ENCODE data around the gene DNAH5.

DNAH5 gene

GRCh38 chr5:13660072-13660471 is 284.4 kb downstream of the DNAH5 start:
- H3K27ac ChIP-seq = no peak overlapping the region
- TF ChIP-seq ZFX (IDR thresholded peaks at IDR 0.05) (no peak), CTCF (conservative IDR thresholded peaks at IDR 0.05) (peak; percentile 30; the same call in 1 of the 2 replicates)

GRCh38 chr5:13659391-13659790 is 285.1 kb downstream of the DNAH5 start:
- TF ChIP-seq ZFX (IDR thresholded peaks at IDR 0.05) (no peak), CTCF (conservative IDR thresholded peaks at IDR 0.05) (no peak)
- no peak overlapping the region for H3K27ac ChIP-seq

GRCh38 chr5:13658761-13659160 is 285.7 kb downstream of the DNAH5 start:
- no peak overlapping the region for H3K27ac ChIP-seq
- no peak for TF ChIP-seq CTCF (conservative IDR thresholded peaks at IDR 0.05)
- no peak for TF ChIP-seq ZFX (IDR thresholded peaks at IDR 0.05)

- H3K27ac ChIP-seq = no peak overlapping the region
- TF ChIP-seq ZFX (IDR thresholded peaks at IDR 0.05) (no peak), CTCF (conservative IDR thresholded peaks at IDR 0.05) (no peak)
These were observed 286.3 kb downstream of the DNAH5 start for GRCh38 chr5:13658152-13658551.

GRCh38 chr5:13653709-13654108 is 290.8 kb downstream of the DNAH5 start:
- TF ChIP-seq CTCF (conservative IDR thresholded peaks at IDR 0.05) (no peak), ZFX (IDR thresholded peaks at IDR 0.05) (no peak)

GRCh38 chr5:13649656-13650055 is 294.8 kb downstream of the DNAH5 start:
- TF ChIP-seq ZFX (IDR thresholded peaks at IDR 0.05) (no peak), CTCF (conservative IDR thresholded peaks at IDR 0.05) (no peak)
- H3K27ac ChIP-seq = no peak overlapping the region

More at GRCh38 chr5:13653709-13654108, 290.8 kb downstream of the DNAH5 start:
- H3K27ac ChIP-seq = no peak overlapping the region

GRCh38 chr5:13648822-13649221 is 295.7 kb downstream of the DNAH5 start:
- TF ChIP-seq ZFX (IDR thresholded peaks at IDR 0.05) (no peak), CTCF (conservative IDR thresholded peaks at IDR 0.05) (no peak)
- no peak overlapping the region for H3K27ac ChIP-seq

Data from C4-2B (cell line).